A673 (cell line): ENCODE measurements around the gene RIPK3. TPM values are rescaled to one million over a fixed set of nuclear protein-coding genes. Genes with fewer than 3 reads are reported as not detected.
"Not testable (repeated sequence)": the region's sequence is repeated elsewhere in the genome, so short reads cannot be mapped to it uniquely, and the experiment has no call there.

Source experiments
- BruUV-seq: library from RNA; stranded (reverse); fragments of 400-500 nt; replicated peaks from 2 replicates; lab custom pipeline; 2021; lab: Mats Ljungman, UMichigan
- CTCF ChIA-PET: fragments of 300-600 bp; sonication (Branson Sonifier 250); formaldehyde crosslinking; loops from one replicate; lab custom pipeline; 2022; ENCODE audit warnings: antibody characterized with exemption; lab: Charles Lee
- POLR2A ChIA-PET: fragments of 300-600 bp; sonication (Branson Sonifier 250); formaldehyde crosslinking; loops from one replicate; lab custom pipeline; 2022; ENCODE audit warnings: antibody characterized with exemption; ENCODE audit not compliant: low non-redundant PET; lab: Charles Lee
- DNase-seq: peaks from one replicate; pipeline ENCODE4 v3.0.0-alpha.2; 2015; ENCODE audit warnings: low spot score
- H3K27ac ChIP-seq: fragments of 200-600 bp; sonication (generic); 2 replicates; pipeline ENCODE4 v1.5.1; 2016; ENCODE audit warnings: mixed run types, low read depth, mild to moderate bottlenecking, mixed read lengths, antibody characterized with exemption, low read length; ENCODE audit not compliant: poor library complexity, severe bottlenecking
- H3K27me3 ChIP-seq: fragments of 200-600 bp; sonication (generic); replicated peaks from 2 replicates; pipeline ENCODE4 v1.6.1; 2017; ENCODE audit warnings: mixed run types, low read depth, mild to moderate bottlenecking, mixed read lengths, antibody characterized with exemption, low read length; ENCODE audit not compliant: insufficient read depth, poor library complexity
- H3K36me3 ChIP-seq: fragments of 200-600 bp; sonication (generic); 2 replicates; pipeline ENCODE4 v1.6.1; 2016; ENCODE audit warnings: mixed run types, mild to moderate bottlenecking, mixed read lengths, antibody characterized with exemption, low read length; ENCODE audit not compliant: insufficient read depth, poor library complexity, severe bottlenecking
- H3K4me1 ChIP-seq: fragments of 200-600 bp; sonication (generic); 2 replicates; pipeline ENCODE4 v1.6.1; 2017; ENCODE audit warnings: mixed run types, mild to moderate bottlenecking, mixed read lengths, antibody characterized with exemption, low read length; ENCODE audit not compliant: insufficient read depth, poor library complexity, severe bottlenecking
- H3K4me3 ChIP-seq: fragments of 200-600 bp; sonication (generic); 2 replicates; pipeline ENCODE4 v1.5.1; 2016; ENCODE audit warnings: low read depth, mixed run types, mild to moderate bottlenecking, mixed read lengths, low read length; ENCODE audit not compliant: poor library complexity, severe bottlenecking
- H3K9me3 ChIP-seq: fragments of 200-600 bp; sonication (generic); 2 replicates; pipeline ENCODE4 v1.6.1; 2016; ENCODE audit warnings: mixed run types, low read depth, mild to moderate bottlenecking, mixed read lengths, antibody characterized with exemption, low read length; ENCODE audit not compliant: poor library complexity, severe bottlenecking
- CTCF ChIP-seq: fragments of 300-800, 200-600 bp; sonication (generic); conservative IDR thresholded peaks from 2 replicates; pipeline ENCODE4 v1.5.1; 2017; ENCODE audit warnings: low read depth, mild to moderate bottlenecking, antibody characterized with exemption, low read length, moderate library complexity, mixed read lengths
- EZH2 ChIP-seq: fragments of 200-600 bp; sonication (generic); IDR thresholded peaks from 2 replicates; pipeline ENCODE4 v1.6.1; 2017; ENCODE audit warnings: borderline replicate concordance, low read depth, mild to moderate bottlenecking, mixed read lengths, antibody characterized with exemption, low read length; ENCODE audit not compliant: poor library complexity, severe bottlenecking
- intact Hi-C: fragments of 100-400 bp; cut with micrococcal nuclease; formaldehyde crosslinking; loops from one replicate; pipeline ENCODE4 v1.10.0; 2022; ENCODE audit not compliant: unreplicated experiment
- total RNA-seq: library from RNA; stranded (reverse); gene quantifications from 2 replicates; pipeline ENCODE4 v1.2.3, GENCODE V29; 2021

RIPK3 gene
- total RNA-seq, 1 experiment from 2014 or later = not detected

GRCh38 chr14:24377126-24377525 lies 37.3 kb upstream of the RIPK3 start:
- Histone ChIP-seq H3K36me3 (peaks cover 13% of the 10 kb centered on the region), H3K4me1 (no peaks in the 10 kb centered on the region), H3K27me3 (no peaks in the 10 kb centered on the region), H3K4me3 (no peak overlapping the region), H3K9me3 (no peaks in the 10 kb centered on the region), H3K27ac (no peak overlapping the region)
- intact Hi-C loops = no loop called here
- CTCF ChIA-PET = no interaction called here
- POLR2A ChIA-PET = no interaction called here
- BruUV-seq = no TSS peak
- no peak for TF ChIP-seq CTCF
- no peak for TF ChIP-seq EZH2
- no peak for DNase-seq

DNA sequence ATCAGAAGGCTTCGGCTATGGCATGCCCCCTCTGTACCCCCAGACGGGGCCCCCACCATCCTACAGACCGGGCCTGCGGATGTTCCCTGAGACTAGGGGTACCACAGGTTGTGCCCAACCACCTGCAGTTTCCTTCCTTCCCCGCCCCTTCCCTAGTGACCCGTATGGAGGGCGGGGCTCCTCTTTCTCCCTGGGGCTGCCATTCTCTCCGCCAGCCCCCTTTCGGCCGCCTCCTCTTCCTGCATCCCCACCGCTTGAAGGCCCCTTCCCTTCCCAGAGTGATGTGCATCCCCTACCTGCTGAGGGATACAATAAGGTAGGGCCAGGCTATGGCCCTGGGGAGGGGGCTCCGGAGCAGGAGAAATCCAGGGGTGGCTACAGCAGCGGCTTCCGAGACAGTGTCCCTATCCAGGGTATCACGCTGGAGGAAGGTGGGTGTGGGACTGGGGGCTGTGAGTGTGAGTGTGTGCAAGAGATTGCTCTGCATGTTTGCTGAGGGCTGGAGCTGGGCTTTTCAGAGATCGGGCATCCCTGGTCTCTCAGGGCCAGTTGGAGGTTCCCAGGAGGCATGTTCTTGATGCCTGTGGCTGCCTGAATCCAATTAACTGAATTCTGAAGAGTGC lies 36.8 kb upstream of the RIPK3 start:
- no TSS peak for BruUV-seq
- intact Hi-C loops = no loop called here
- CTCF ChIA-PET = no interaction called here
- H3K4me3 ChIP-seq = no peak overlapping the region
- no peak for DNase-seq
- POLR2A ChIA-PET = no interaction called here
- TF ChIP-seq CTCF (no peak), EZH2 (no peak)
- no peak overlapping the region for H3K27ac ChIP-seq
- peaks cover 13% of the 10 kb centered on the region for H3K36me3 ChIP-seq
- H3K4me1 ChIP-seq = no peaks in the 10 kb centered on the region
- no peaks in the 10 kb centered on the region for H3K27me3 ChIP-seq
- H3K9me3 ChIP-seq = no peaks in the 10 kb centered on the region

GRCh38 chr14:24372701-24373416 lies 33.1 kb upstream of the RIPK3 start:
- Histone ChIP-seq H3K9me3 (no peaks in the 10 kb centered on the region), H3K4me1 (no peaks in the 10 kb centered on the region), H3K4me3 (no peak overlapping the region), H3K27ac (no peak overlapping the region), H3K27me3 (no peaks in the 10 kb centered on the region), H3K36me3 (peaks cover 13% of the 10 kb centered on the region)
- TF ChIP-seq EZH2 (no peak), CTCF (no peak)
- intact Hi-C loops = no loop called here
- no TSS peak for BruUV-seq
- CTCF ChIA-PET = no interaction called here
- peak; percentile 40 for DNase-seq
- POLR2A ChIA-PET = no interaction called here

- H3K4me1 ChIP-seq, CTCF ChIA-PET, H3K27me3 ChIP-seq, intact Hi-C loops, BruUV-seq, H3K9me3 ChIP-seq, DNase-seq, H3K27ac ChIP-seq, H3K4me3 ChIP-seq: not testable (repeated sequence)
- H3K36me3 ChIP-seq = peaks cover 13% of the 10 kb centered on the region
- POLR2A ChIA-PET = interaction anchor here (0.6 kb wide), 1 partner anchor 224 kb away, joined by 3 read pairs; the partner anchor contains the start of gene RNF31
Observed at GRCh38 chr14:24371605-24372004, 31.8 kb upstream of the RIPK3 start.
